Activated gamma-delta T cell treated with Interleukin-2 at 50 U/mL for 16 hours (primary cell): Measurements from ENCODE around the gene EYA3.

ENCODE experiments used
- DNase-seq: peaks from one replicate; pipeline ENCODE4 v3.0.0-alpha.2; 2020

EYA3 gene

DNA sequence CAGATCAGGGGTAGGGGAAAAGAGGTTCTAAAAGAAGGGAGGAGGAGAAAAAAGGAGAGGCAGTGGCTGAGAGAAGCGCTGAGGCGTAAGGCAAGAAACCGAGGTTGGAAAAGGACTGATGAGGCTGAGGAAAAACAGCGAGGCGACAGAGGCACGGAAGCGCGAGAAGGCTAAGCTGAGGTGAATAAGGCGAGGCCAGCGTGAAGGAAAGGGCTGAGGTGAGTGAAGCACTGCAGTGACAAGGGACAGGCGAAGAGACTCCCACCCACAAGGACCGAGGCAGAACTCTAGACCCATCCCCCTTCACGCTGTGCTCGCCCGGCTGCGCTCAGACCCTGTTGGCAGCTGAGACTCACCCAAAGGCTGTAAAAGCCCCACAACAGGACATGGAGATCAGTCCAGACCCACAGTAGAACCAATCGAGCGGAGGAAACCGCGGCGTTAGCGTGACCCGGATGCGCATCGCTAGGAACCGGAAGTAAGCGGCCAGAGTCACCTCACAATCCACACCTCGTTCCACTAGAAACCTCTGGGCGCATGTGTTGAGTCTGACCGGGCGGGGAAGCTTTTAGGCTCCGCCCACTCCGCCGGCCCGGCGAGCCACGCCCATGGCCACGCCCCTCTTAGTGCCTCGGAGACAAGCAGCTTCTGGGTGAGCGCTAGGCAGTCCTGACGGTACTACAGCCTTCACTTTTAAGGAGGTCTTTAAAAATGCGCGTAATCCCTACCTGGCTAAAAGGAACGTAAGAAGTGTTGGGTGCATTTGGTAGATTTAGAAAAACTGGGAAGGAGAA is at the start of gene EYA3:
TSS of gene EYA3 (minus strand) at position 443 of the 794 bp plus-strand sequence. CDS start 30,584 bp downstream, outside the sequence.
- peak; percentile 99 for DNase-seq

DNA sequence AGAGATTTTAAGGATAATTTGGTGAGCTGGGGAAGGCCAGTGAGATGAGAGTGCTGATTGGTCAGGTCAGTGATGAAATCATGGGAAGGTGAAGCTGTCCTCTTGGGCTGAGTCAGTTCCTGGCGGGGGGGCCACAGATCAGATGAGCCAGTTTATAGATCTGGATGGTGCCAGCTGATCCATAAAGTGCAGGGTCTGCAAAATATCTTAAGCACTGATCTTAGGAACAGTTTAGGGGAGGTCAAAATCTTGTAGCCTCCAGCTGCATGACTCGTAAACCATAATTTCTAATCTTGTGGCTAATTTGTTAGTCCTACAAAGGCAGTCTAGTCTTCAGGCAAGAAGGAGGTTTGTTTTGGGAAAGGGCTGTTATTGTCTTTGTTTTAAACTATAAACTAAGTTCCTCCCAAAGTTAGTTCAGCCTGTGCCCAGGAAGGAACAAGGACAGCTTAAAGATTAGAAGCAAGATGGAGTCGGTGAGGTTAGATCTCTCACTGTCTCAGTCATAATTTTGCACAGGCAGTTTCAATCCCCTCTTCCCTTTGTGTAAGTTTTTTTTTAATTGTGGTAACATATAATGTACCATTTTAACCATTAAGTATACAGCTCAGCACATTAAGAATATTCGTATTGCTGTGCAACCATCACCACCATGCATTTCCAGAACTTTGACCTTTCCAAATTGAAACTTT is 48.7 kb upstream of the EYA3 start:
- DNase-seq, result no peak

DNA sequence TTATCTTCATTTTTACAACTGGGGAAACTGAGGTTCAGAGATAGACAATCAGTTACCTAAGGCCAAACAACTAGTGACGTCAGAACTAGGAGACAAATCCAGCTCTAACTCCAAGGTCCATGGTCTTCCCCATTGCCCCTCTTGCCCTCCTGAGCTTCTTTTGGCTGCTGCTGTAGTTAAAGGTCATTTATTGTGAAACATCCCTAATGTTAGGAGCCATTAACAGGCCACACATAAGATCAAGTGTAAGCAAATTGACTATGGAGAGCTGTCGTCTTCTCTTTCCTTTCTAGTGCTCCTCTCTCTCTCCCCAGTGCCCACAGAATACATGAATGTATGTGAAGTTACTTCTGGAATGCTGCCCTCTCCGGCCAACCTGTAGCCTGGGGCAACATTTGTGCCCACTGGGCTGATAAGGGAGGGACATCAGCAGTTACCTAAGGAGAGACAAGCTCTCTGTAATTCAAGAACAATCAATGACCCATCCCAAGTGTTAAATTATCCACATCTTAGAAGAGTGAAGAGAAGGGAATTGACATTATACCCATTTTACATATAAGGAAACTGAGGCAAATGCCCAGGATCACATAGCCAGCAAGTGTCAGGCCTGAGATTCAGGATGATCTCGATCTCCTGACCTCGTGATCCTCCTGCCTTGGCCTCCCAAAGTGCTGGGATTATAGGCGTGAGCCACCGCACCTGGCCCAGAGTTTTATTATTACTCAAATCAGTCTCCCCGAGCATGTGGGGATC is 47.9 kb upstream of the EYA3 start:
- DNase-seq, result no peak

GRCh38 chr1:28135371-28136168 is 47.2 kb upstream of the EYA3 start:
- no peak for DNase-seq

GRCh38 chr1:28134651-28135207 is 46.3 kb upstream of the EYA3 start:
- no peak for DNase-seq

DNA sequence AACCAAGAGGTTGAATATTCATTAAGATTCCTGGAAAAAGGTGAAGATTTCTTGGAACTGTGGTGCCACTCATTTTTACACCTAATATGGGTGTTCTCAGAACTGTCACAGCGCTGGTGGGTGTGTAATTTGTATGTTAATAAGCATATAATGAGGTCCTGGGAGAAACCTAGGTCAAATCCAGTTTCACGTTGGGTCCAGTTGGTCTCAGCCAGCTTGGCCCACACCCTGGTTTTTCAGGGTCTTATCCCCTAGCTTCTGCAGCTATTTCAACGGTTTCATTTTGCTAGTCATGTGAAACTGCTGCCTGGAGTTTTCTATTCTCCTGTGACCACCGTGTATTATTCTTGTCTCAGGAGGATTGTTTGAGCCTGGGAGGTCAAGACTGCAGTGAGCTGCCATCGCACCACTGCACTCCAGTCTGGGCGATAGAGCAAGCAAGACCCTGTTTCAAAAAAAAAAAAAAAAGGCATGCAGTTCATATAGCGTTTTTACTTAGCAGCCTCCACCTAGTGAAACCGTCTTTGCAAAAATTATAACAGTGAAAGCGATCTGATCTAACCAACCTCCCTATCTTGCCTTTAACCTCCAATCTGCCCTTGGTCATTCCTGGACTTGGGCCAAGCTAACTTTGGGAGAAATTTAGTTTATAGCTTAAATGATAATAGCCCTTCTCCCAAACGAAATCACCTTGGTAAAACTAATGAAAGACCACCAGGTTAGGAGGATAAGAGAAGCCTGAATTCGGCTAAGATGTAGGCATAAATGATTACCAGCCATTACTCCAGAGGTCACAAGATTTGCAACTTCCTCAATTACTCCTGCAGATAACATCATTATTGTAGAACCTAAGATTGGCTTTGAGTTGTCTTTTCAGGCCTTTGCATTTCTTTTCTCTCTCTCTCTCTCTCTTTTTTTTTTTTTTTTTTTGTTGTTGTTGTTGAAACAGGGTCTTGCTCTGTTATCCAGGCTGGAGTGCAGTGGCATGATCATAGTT is 44.1 kb upstream of the EYA3 start:
- DNase-seq, result no peak

DNA sequence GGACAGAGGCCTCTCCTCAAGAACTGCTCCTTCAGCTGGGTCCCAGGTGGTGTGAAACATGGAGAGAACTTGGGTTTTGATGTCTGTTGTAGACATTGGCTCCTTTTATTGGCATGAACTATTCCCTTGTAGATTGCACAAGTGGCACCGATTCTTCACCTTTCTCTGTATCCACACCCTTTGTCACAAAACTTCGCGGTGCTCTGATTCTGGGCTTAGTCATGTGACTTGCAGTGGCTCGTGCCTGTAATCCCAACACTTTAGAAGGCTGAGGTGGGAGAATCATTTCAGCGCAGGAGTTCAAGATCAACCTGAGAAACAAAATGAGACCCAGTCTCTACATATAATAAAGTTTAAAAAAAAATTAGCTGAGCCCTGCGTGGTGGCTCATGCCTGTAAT is 42.5 kb upstream of the EYA3 start:
- DNase-seq, result no peak

GRCh38 chr1:28129150-28129549 is 40.7 kb upstream of the EYA3 start:
- DNase-seq, result no peak

GRCh38 chr1:28127617-28128257 is 39.3 kb upstream of the EYA3 start:
- DNase-seq, result no peak

GRCh38 chr1:28126783-28127490 is 38.5 kb upstream of the EYA3 start:
- no peak for DNase-seq

GRCh38 chr1:28126212-28126611 is 37.8 kb upstream of the EYA3 start:
- DNase-seq, result no peak

- DNase-seq, result no peak
Observed at GRCh38 chr1:28123461-28123961, 35.1 kb upstream of the EYA3 start.

- no peak for DNase-seq
Observed at GRCh38 chr1:28122183-28122582, 33.8 kb upstream of the EYA3 start.

- DNase-seq, result no peak
Observed at GRCh38 chr1:28119556-28119955, 31.1 kb upstream of the EYA3 start.

DNA sequence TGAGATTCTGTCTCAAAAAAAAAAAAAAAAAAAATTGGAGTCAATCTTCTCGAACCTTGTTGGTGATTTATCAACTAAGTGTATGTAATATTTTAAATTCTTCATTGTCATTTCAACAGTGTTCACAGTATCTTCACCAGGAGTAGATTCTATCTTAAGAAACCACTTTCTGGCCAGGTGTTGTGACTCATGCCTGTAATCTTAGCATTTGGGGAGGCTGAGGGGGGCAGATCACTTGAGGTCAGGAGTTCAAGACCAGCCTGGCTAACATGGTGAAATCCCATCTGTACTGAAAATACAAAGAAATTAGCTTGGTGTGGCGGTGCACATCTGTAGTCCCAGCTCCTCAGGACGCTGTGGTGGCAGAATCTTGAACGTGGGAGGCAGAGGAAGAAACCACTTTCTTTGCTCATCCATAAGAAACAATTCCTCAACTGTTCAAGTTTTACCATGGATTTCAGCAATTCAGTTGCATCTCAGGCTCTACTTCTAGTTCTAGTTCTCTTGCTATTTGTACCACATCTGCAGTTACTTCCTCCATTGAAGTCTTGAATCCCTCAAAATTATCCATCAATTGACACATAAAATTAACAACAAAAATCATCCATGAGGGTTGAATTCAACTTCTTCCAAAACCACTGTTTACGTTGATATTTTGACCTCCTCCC is 30.4 kb upstream of the EYA3 start:
- no peak for DNase-seq

DNA sequence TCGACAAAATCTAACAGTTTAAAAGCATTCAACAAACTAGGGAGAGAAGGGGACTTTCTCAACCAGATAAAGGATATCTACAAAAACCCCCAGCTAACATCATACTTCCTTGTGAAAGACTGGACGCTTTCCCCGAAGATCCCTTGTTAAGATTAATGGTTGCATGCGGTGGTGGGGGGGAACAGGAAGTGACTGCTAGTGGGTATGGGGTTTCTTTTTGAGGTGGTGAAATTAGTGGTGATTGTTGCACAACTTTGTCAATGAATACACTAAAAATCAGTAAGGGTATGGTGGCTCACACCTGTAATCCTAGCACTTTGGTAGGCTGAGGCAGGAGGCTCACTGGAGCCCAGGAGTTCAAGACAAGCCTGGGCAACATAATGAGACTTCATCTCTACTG is 26.9 kb upstream of the EYA3 start:
- peak; percentile 12 for DNase-seq

DNA sequence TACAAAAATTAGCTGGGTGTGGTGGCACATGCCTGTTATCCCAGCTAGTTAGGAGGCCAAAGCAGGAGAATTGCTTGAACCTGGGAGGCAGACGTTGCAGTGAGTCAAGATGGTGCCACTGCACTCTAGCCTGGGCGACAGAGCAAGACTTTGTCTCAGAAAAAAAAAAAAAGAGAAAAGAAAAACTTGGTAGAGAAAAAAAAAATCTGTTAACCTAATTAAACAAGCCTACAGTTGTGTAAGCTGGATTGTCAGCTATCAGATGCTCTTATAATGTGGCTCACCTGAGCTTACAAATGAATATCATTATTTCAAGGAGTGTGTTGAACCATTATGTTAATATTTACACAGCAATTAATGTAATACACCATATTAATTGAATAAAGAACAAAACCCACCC is 26.4 kb upstream of the EYA3 start:
- DNase-seq, result no peak

GRCh38 chr1:28113242-28113572 is 24.8 kb upstream of the EYA3 start:
- no peak for DNase-seq
